GM21529 (cell line): Measurements from ENCODE around the gene NEDD4L.
A peak's percentile ranks its signal among the peaks of the same experiment; 100 is the strongest.
"Not testable (repeated sequence)": the region's sequence is repeated elsewhere in the genome, so short reads cannot be mapped to it uniquely, and the experiment has no call there.

Experiments
- ATAC-seq: cut with Tn5 transposase; IDR thresholded peaks from one replicate; pipeline ENCODE4 v1.9.1; 2021; ENCODE audit not compliant: unreplicated experiment

Gene NEDD4L

DNA sequence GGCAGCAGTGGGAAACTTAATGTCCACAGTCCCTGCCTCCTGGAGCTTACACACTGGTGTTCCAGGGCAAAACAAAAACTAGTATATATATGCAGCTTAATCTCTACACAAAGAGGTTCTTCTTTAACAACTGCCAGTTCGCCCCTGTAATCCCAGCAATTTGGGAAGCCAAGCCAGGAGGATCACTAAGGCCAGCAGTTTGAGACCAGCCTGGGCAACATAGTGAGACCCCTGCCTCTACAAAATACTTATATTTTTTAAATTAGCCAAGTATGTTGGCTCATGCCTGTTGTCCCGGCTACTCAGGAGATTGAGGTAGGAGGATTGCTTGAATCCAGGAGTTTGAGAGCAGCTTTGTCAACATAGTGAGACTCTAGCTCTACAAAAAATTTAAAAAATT lies 17.2 kb upstream of the NEDD4L start:
- ATAC-seq, result no peak

DNA sequence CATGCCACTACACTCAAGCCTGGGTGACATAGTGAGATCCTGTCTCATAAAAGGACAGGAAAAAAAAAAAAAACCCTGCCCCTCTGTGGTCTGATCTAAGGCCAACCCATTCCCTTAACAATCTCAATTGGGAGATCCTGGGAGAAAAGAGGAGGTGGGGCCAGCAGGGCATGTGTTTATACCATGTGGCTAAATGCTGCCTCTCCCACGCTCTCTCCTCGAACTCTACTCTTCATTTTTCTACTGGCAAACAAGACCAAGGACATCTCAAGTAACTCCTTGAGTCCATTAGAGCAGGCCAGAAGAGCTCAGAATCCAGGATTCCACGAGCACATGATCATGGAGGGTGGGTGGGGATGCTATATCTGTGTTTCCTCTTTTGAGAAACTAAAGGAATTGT lies 16.7 kb upstream of the NEDD4L start:
- ATAC-seq, result no peak

- no peak for ATAC-seq
Measured at GRCh38 chr18:58028109-58028784, 15.8 kb upstream of the NEDD4L start.

DNA sequence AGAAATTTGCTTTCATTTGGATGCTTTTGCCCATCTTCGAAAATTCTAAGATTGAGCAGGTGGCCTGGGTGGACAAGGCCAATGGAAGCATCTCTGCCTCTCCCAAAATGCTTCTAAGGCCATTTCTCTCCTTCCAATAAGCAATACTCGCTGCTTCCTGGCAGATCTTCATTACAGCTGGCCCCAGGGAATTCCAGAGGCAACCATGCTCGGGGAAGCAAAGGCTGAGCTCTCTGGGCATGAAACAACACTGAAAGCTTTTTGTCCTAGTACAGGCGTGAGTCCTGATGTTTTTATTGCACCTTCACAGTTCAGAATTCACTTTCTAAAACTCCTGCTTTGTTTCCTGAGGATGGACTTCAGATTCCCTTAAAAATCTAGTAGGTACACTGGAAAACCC lies 11.8 kb upstream of the NEDD4L start:
- ATAC-seq, result no peak

DNA sequence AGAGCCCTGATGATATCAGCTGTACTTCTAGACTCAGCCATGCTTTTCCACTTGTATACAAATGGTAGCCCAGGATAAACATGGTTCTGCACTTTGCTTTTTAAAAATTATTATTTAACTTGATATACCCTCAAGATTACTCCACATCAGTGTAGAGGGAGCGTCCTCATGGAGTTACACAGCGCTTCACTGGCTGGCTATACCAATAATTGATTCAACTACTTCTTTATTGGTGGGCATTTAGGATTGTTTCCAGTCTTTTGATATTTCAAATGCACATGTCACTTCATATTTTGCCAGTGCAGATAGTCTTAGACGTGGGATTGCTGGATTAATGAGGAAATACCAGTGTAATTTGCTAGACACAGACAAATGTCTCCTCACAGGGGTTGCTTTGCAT lies 10.8 kb upstream of the NEDD4L start:
- no peak for ATAC-seq

- no peak for ATAC-seq
Measured at GRCh38 chr18:58034370-58034769, 9.7 kb upstream of the NEDD4L start.

GRCh38 chr18:58037163-58037562 lies 6.9 kb upstream of the NEDD4L start:
- ATAC-seq, result no peak

GRCh38 chr18:58038063-58038462 lies 6.0 kb upstream of the NEDD4L start:
- peak; percentile 58 for ATAC-seq

DNA sequence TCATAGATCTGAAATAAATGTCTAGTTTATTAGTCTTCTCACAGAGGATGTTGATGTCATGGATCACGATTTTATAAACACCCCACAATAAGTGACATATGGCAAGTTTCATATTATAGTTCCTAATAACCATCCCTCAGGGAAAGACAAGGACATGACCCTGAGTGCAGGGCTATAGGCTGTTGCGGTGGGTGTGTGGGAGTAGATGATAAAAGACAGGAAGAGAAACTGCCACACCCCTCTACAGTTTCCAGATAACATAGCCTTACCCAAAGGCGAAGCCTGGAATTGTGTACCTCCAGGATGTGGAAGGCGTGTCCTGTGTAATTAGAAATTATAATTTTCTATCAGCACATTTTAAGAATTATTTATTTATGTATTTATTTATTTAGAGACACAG lies 2.4 kb upstream of the NEDD4L start:
- ATAC-seq, result no peak

- ATAC-seq, result no peak
Measured at GRCh38 chr18:58042826-58043490, 1.1 kb upstream of the NEDD4L start.

DNA sequence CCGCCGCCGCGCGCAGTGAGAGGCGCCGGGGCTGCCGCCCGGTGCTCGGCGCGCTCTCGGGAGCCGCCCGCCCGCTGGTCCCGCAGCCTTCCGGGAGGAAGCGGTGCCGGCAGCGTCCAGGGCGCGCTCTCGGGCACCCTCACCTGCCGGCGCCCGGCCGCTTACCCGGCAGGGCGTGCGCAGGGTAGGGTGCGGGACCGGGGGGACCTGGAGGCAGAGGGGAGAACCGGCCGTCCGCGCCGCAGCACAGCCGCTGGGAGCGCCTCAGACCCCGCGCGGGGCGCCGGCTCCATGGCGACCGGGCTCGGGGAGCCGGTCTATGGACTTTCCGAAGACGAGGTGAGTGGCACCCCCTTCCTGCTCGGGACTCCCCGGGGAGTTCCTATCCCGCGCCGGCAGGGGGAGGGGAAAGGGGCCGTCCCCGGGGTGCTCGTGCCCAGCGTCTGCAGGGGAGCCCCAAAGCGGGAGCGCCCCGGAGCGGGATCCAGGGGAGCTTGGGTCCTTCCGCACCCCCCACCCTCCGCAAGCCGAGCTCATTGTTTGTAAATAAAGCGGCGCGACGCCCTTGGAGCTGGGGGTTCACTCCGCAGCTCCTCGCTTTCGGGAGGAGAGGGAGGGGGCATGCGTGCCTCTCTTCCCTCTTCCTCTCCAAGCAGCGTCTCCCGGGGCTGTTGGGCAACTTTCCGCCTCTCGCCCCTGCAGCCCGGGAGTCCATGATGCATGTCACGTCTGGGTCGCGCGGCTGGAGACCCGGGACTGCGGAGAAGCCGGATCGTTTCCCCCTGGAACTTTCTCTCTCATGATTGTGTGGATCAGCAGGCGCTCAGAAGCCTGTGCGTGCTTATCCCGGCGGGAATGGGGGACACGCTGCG lies 580 bp downstream of the NEDD4L start:
- ATAC-seq, result peak; percentile 38

DNA sequence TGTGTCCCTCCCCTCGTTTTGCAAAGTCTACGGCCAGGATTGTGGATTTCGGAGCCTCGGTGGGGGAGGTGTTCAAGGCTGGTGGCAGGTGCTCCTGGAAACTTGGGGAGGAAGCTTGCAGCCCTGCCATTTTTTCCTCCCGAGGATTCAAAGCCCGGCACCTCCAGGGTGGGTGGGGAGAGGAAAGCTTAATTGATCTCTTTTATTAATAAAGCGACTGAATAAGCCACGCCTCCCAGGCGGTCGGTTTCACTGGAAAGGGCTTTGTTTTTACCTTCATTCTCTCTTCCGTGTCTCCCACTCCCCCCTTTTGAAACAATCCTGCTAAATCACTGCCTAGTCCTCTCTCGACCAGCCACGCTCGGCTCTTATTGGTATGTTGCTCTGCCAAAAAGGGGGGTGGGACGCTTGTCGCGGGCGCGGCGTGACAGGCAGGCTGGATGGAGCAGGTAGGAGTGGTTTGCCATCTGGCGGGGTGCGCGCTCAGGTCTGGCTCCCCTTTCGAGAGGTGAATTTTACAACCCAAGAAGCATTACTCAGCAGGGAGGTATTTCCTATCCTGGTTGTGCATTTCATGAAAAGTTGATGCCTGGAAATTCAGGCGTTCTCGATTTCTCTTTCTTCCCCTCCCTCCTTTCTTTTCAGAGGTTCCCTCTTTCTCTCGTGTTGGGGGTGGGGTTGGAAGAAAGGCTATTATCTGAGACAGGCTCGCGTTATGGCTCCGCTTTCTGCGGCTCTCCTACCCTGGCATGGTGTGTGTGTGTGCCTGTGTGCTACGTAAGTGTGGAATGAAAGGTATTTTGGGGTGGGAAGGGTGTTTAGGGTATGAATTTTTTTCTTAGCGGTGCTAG lies 1.4 kb downstream of the NEDD4L start:
- no peak for ATAC-seq

DNA sequence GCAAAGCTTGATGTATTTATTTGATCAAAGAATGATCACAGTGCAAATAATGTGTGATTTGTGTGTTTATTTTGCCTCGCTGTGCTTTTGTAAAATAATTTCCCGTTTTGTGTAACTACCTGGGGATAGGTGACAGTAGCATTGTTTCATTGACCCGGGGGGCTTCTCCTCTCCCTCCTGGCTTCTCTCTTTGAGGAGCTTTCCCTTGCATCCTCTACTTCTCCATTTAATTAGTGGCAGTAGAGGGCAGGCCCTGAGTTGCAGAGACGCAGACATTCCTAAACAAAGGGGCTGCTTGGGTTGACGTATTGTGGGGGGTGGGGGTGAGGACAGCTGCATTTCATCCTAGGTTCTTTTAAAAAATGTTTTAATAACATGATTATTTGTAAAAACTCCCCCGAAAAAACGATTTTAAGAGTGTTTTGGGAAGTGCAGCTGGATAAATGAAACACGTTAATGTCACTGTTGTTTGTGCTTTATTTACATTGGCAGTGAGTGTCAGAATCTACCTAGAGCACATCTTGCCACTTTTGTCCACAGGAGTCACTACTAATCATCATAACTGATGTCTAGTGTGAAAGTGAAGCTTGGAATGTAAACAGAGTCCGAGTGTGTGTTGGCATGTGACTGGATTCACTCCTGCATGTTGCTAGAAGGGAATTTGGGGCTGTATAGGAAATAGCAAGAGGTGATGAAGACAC lies 2.2 kb downstream of the NEDD4L start:
- no peak for ATAC-seq

DNA sequence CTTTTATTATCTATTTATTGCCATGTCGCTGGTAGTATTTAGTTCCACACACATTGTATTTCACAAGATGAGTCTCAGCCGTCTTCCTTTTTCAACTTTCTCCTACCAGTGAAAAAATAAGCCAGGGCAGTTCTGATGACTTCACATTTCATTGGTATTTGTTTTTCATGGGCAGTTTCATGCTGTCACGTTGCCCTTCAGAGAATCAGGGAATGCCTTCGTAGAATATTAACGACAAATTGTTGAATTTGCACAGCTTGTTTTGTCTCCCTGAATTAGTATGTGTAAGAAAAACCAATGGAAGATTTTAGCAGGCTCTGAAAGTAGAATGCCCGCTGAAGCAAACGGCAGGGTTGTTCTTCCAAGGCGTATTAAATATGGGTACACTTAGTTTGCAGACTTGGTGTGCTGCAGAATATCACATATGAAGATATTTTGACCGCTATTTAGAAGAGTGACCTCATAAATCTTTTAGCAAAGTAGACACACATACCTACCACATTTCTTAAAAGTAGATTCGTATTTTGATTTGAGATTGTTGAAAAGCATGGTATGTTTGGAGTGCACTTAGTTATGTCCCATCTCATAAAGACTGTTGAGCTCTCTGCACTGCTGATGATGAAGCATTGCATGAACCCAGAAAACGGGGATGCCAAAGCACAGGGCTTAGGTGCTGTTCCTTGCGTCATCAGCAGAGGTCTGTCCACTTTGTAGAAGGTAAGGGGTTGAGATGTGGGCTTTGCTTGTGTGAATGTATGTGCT lies 2.9 kb downstream of the NEDD4L start:
- ATAC-seq, result no peak

DNA sequence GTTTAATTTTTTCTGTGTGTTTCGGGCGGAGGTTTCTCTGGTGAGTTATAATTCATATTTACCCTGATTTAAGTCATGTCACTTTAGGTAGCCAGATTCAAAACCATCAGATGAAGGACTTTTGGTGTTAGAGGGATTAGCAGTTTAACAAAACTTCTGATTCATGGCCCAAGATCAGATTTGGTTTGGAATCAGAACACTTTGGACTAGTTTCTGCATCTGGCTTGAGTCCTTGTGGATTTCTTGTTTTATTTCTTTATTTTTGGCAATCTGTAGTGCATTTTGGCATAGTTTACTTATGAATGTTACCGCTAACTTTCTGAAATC lies 3.5 kb downstream of the NEDD4L start:
- no peak for ATAC-seq

GRCh38 chr18:58048081-58048642 lies 4.1 kb downstream of the NEDD4L start:
- ATAC-seq, result no peak

DNA sequence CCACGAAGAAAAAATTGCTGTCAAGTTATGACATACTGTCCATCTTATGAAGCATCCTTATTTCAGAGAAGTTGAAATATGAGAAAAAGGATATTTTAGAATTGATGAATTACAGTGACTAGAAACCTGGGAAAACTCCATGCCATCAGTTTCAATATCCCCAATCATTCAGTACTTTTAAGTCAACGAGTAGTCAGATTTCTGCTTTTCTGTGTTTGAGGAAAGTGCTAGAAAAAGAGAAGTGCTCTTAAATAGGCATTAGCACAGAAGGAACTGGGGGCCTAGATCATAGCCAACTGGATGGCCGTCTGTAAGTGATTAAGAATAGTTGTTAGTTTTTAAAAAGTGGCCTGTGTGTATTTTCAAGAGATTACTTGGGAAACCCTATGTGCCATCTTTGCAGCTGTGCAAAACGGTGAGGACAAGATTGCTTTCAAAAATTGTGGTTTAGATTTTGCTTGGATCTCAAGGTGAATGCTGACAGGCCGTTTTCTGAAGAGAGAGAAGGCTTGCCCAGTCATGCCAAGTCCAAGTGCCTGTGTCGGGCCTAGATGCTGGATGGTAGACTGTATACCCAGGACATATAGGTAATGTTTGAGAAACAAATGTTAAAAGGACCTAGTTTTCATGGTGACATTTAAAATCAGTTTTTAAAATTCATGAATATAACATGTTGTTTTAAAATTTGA lies 5.1 kb downstream of the NEDD4L start:
- ATAC-seq, result no peak

DNA sequence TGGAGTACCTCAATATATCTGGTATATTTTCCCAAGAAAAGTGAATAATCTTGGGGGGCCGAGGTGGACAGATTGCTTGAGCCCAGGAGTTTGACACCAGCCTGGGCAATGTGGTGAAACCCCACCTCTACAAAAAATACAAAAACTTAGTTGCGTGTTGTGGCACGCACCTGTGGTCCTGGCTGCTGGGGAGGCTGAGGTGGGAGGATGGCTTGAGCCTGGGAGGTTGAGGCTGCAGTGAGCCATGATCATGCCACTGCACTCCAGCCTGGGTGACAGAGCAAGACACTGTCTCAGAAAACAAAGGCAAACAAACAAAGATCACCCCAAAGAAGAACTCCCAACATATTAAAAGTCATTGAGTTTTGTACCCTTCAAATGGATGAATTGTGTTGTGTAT lies 6.9 kb downstream of the NEDD4L start:
- not testable (repeated sequence) for ATAC-seq
